Erythroblast (primary cell): ENCODE results near the gene ADI1.

Experiments used
- DNase-seq, 2 experiments: peaks; one replicate each; lab custom pipeline; 2025; lab: John Stamatoyannopoulos, UW
- GATA1 ChIP-seq: IDR thresholded peaks from 2 replicates; pipeline ENCODE4 v1.6.1; 2011; ENCODE audit warnings: low read depth, mild to moderate bottlenecking, control low read depth, low read length, moderate library complexity
- POLR2A ChIP-seq: IDR thresholded peaks from 2 replicates; pipeline ENCODE4 v1.6.1; 2011; ENCODE audit warnings: mild to moderate bottlenecking, low read length

Gene ADI1, protein sequence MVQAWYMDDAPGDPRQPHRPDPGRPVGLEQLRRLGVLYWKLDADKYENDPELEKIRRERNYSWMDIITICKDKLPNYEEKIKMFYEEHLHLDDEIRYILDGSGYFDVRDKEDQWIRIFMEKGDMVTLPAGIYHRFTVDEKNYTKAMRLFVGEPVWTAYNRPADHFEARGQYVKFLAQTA

DNA sequence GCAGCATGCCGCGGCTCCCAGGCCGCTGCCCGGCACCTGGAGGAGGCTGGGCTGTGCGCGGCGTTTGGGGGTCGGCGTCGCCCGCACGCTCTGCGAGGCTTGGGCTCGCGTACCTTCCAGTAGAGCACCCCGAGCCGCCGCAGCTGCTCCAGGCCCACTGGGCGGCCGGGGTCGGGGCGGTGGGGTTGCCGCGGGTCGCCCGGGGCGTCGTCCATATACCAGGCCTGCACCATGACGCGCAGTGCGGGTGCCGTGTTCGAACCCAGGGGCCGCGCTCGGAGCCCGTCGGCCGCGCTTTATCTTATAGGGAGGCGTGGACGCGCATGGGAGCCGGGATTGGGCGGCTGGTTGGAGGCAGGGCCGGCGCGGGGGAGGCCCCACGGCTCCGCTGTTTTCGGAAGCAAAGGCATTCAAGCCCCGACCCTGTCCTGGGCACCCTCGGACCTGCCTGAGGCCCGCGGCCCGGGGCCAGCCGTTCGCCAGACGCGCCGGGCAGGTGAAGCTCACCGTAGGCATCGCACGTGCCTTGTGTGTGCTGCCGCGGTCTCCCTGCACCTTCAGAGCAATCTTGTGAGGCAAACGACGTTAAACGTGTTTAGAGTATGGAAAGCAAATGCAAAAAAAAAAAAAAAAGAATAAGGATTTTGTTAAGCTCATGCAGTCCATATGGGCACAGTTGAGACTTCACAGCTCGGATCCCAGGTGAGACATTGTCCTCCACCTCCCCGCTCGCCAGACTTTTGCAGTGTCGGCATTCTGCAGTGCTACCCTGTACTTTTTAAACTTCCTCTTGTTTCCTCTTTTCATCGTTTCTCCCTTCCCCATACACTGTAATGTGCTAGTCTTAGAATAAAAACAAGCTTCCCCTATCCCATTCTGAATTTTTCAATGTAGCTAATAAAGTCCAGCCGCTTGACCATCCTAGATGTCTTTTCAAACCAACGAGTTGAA lies at the start of gene ADI1:
Gene ADI1, minus strand, starts transcription at position 277 of the 951 bp plus-strand sequence. Its CDS starts 44 bp downstream, at position 233.
- TF ChIP-seq GATA1 (no peak), POLR2A (peak; percentile 73)
- DNase-seq, result peak; percentile 88 to 90

DNA sequence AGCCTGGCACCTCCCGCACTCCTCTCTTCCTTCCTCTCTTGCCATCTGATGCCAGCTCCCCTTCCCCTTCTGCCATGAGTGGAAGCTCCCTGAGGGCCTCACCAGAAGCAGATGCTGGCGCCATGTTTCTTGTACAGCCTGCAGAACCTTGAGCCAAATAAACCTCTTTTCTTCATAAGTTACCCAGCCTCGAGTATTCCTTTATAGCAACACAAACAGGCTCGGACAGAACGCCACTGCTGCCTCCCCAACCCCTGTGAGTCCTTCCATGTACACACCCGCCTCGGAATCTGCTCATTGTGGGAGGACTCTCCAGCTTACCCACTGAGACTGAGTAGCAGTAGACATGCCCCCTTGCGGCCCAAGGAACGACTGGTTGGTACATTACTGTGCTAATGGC lies 47.5 kb upstream of the ADI1 start:
- no peak for DNase-seq
- TF ChIP-seq GATA1 (no peak), POLR2A (no peak)

DNA sequence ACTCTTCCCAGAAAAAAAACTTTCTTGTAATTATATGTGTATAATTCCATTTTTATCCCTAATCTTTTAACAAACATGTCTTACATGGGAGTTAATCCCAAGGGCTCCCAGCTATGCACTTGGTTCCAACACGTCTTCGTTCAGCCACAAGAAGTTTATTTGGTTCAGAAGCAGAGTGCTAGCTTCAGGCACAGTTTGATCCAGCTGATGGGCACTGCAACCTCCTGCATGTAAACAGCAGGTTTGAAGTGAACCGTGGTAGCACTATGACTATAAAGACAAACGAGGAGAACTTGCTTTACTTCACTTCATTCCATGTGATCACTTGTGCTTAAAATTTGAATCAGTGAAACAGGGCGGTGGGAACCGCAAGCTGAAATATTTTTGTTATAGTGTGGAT lies 45.8 kb upstream of the ADI1 start:
- TF ChIP-seq POLR2A, result no peak
- no peak for TF ChIP-seq GATA1
- DNase-seq, result no peak

DNA sequence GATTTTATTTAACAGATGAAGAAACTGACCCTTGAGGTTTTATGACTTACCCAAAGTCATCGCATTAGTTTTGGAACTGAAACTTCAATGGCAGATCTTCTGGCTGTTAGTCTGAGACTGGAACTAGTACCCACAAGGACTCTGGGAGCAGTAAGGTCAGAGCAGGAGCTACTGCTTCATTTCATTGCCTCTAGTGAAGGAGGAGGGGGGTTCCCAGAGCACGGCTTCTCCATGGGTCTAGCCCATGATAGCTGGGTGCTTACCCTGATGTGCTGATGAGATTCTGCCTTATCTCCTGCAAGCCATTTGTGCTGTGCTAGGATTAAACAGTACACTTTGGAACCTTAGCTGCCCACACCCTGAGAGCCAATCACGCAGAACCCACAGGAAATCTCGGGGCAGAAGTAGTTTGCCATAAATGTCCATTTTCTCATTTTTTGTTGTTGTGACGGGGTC lies 44.2 kb upstream of the ADI1 start:
- DNase-seq, result peak; percentile 28 to 77
- TF ChIP-seq POLR2A (no peak), GATA1 (no peak)

DNA sequence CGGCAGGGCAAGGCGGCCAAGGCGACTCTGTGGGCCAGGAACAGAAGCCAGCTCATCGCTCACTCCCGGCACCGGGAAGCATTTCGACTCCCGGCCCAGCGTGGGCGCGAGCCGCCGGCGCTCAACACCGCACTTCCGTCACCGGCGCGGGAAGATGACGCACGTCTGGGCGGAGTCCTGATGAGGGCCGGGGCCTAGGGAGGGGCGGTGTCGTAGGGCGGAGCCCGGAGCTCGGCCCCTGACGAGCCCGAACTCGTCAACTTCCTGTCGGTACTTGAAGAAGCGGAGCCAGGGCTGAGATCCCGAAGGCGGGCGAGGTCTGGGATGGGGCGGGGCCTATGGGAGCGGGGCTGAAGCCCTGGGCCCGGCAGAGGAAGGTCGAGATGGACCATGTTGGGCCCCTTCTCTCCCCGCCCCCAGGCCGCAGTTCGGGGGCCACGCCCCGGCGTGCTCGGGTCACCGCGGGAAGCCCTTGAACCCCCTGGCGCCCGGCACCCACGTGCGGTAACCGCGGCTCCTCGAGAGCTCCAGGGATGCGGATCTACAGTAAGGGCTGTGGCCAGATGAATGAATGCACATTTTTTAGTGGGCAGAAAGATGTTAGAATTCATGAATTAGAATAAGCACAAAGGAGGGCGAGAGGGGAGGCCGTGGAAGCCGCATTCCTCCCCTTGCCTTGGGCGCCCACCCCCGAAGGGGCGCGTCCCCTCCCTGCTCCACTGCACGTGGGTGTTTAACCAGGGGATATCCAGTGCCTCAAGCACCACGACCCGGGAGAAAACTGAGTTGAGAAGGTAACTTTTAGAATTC lies 39.1 kb upstream of the ADI1 start, which contains the start of gene RNASEH1:
Gene RNASEH1, minus strand, starts transcription at position 129 of the 810 bp plus-strand sequence. Its CDS starts 73 bp downstream, at position 56.
- TF ChIP-seq POLR2A (peak; percentile 94), GATA1 (no peak)
- peak; percentile 98 to 99 for DNase-seq

DNA sequence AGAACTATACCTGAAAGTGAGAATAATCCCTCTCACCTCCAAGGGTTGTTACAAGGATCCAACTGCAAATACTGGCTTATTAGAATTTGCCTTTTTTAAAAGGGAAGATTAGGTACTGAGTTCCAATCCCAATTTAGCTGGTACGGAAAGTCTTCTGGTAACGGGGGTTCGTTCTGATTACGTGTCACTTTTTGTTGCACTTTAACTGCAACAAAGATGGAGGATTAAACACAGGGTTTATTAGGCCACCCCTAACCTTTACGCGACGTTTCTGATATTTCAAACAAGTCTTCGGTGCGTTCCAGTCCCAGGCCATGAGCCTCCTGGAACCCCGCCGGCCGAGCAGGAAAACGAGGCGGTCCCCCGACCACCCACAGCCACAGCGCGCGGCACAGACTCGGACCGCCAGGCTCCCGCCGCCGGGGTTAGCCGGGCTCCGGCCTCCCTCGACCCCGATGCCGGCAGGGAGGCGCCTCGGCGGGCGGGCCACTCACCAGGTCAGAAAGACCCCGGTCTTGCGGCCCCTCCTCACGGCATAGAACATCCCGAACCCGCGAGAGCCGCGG lies 38.4 kb upstream of the ADI1 start:
- peak; percentile 69 to 79 for DNase-seq
- no peak for TF ChIP-seq POLR2A
- no peak for TF ChIP-seq GATA1

DNA sequence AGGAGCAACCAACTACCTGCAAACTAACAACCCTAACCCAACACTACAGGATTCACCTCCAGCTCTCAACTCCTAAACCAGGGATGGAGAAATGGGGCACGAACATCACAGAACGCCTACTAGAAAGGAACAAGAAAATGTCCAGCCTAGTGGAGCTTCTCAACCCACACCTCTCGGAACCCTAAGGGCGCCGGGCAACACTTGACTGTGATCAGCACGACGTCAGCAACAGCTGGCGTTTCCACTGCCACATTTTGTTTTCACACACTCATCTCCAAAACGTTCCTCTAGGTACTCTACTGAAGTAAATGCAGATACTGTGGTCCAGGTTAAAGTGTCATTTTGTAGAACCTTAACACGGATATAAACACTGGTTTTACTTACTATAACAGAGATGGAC lies 34.6 kb upstream of the ADI1 start:
- TF ChIP-seq POLR2A, result no peak
- no peak for TF ChIP-seq GATA1
- DNase-seq, result no peak

DNA sequence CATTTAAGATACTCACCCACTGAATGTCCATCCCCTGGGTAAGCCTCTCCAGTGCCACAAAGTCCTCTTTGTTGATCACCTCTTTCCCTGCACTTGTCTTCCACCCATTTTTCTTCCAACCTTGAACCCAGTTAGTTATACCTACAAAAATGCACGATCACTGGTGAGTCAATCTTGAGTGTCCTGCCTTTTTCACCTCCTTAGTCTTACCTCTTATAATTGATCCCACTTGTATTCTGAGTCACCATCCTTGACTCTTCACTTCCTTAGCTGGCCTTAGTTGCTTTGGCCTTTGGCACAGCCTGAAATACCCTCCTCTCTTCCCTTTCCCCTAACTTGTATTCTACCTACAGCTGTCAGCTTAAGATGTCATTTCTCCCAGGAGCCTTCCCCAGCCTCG lies 28.6 kb upstream of the ADI1 start:
- DNase-seq, result no peak
- TF ChIP-seq POLR2A (no peak), GATA1 (no peak)

DNA sequence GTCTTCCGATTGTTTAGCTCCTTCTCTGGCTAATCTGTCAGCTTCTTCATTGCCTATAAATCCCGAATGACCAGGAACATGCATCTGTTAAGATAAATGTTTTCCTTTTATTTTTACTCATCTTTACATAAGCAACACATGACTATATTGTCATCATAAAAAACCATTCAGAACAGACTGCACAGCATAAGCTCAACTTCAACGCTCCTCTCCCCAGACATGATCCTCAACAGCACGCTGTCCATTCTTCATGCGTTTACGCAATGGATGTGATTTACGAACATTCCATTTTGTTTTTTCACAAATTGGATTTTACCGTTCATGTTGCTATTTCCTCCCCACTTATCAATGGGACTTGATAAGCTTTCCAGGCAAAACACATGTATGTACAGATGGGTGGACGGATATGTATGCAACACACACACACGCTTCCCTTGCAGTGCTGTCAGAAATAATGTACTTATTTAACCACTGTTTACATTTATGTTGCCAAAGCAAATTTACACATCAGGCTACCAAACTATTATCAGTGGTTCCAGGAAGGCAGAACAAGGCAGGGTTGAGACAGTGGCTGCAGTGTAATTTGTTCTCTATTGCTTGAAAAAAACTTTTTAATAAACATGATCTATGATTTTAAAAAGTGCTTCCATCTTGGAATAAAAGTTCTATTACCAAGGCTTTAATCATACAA lies 26.6 kb upstream of the ADI1 start:
- no peak for TF ChIP-seq POLR2A
- no peak for DNase-seq

DNA sequence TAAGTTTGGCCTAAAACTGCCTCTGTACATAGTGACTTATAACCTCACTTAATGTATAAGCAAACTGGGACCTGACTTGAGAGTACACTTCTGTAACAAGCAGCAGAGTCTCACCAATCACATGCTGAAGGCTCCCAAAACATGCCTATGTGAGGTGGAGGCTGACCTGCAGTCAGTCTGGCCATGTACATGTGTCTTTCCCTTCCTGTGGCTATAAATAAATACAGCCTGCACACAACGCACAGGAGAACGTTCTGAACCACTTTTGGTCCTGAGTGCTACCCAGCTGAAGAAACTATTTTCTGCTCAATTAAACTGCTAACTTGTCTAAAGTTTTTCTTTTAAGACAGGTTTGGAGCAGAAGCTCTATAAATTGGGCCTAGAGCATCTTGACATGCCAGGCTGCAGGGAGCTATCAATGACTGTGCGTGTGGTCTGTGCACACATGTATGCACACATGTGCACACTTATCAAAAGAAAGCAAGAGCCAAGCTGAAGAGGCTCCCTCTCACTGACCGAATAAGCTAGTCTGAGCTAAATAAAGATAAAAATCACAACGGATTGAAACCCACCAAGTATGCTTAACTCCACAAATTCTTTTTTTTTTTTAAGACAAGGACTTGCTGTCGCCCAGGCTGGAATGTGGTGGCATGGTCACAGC lies 23.8 kb upstream of the ADI1 start:
- TF ChIP-seq POLR2A, result no peak
- TF ChIP-seq GATA1, result no peak
- no peak for DNase-seq

DNA sequence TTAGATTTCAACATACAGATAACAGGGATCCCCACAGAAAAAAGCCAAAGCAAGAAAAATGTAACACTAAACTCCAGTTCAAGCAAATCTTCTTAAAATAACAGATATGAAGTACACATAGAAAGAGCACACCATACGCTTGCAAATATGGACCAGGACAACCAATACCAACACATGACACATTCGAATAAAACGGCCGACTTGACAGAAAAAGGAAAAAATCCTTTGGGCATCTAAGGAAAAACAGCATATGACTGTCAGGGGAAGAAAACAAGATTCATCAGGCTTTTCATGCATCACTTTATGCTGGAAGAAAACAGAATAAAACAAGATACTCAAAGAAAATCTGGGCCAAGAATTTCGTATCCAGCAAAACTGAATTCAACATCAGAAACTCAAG lies 22.8 kb upstream of the ADI1 start:
- TF ChIP-seq POLR2A (no peak), GATA1 (no peak)
- DNase-seq, result no peak

DNA sequence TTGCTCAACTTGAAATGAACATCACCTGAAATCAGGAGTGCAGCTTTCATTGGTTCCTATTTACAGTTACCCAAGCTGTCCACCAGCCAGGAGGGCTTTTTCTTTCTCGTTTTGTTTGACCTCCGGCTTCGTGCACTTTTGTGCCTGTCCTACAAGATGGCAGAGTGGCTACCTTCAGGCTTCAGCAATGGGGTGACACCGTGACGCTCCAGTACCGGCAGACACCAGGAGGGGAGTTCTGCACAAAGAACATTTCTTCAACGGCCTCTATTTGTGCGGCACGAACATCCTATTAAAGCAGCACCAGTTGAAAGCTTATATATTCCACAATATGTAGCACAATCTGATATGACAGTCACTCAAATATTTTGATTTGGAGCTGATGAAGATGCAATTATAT lies 20.5 kb upstream of the ADI1 start:
- no peak for DNase-seq
- TF ChIP-seq GATA1 (no peak), POLR2A (no peak)
